ENCODE results near the gene FOXB1.

GRCh38 chr15:60010858-60011257 lies 6.7 kb downstream of the FOXB1 start:
- no peak for TF ChIP-seq CTCF (conservative IDR thresholded peaks at IDR 0.05)
- no peak for TF ChIP-seq EZH2 (IDR thresholded peaks at IDR 0.05; ENCODE audit: low read depth)
